K562 (cell line): ENCODE results near the gene AIFM3. TPM values are rescaled to one million over a fixed set of nuclear protein-coding genes. Genes with fewer than 3 reads are reported as not detected.

Source experiments
- BCOR ChIP-seq: fragments of 450-650 bp; IDR thresholded peaks from 2 replicates; pipeline ENCODE4 v1.6.1; 2016
- BRCA1 ChIP-seq, 2 experiments: fragments of 450-650 bp in 1 of 2; sonication (generic) in 1 of 2; formaldehyde crosslinking in 1 of 2; IDR thresholded peaks; 2 replicates each; pipeline versions ENCODE4 v1.5.0 to v1.6.1; 2017 to 2020; ENCODE audit warnings: mild to moderate bottlenecking in 1 of 2, missing genetic modification reagents in 1 of 2
- CEBPB ChIP-seq: fragments of 450-650 bp; IDR thresholded peaks from 2 replicates; pipeline ENCODE4 v1.6.1; 2016; ENCODE audit warnings: missing genetic modification characterization, missing compliant biosample characterization
- DIDO1 ChIP-seq: fragments of 450-650 bp; IDR thresholded peaks from 2 replicates; pipeline ENCODE4 v1.6.1; 2016; ENCODE audit warnings: low read depth, missing biosample characterization, missing genetic modification characterization
- ELF4 ChIP-seq: fragments of 450-650 bp; formaldehyde crosslinking; IDR thresholded peaks from 2 replicates; pipeline ENCODE4 v1.4.0; 2022; ENCODE audit warnings: missing genetic modification characterization
- ERF ChIP-seq: fragments of 450-650 bp; formaldehyde crosslinking; IDR thresholded peaks from 2 replicates; pipeline ENCODE4 v1.4.0; 2020; ENCODE audit warnings: mild to moderate bottlenecking, mixed read lengths
- FOXA1 ChIP-seq: fragments of 450-650 bp; IDR thresholded peaks from 2 replicates; pipeline ENCODE4 v1.6.1; 2016; ENCODE audit warnings: mild to moderate bottlenecking, borderline replicate concordance
- FOXK1 ChIP-seq: sonication (generic); formaldehyde crosslinking; IDR thresholded peaks from 2 replicates; pipeline ENCODE4 v1.8.0; 2022; ENCODE audit warnings: missing genetic modification reagents, mild to moderate bottlenecking, borderline replicate concordance
- HOXB6 ChIP-seq: fragments of 250-450 bp; sonication (Bioruptor Pico); IDR thresholded peaks from 2 replicates; pipeline ENCODE4 v1.5.1; 2022; ENCODE audit warnings: mild to moderate bottlenecking, borderline replicate concordance
- KAT8 ChIP-seq: fragments of 450-650 bp; IDR thresholded peaks from 2 replicates; pipeline ENCODE4 v1.6.1; 2016; ENCODE audit warnings: low read depth, mild to moderate bottlenecking
- MAX ChIP-seq: sonication (generic); formaldehyde crosslinking; IDR thresholded peaks from 2 replicates; pipeline ENCODE4 v1.9.0; 2022; ENCODE audit warnings: mild to moderate bottlenecking, missing genetic modification reagents
- MCM2 ChIP-seq: fragments of 450-650 bp; IDR thresholded peaks from 2 replicates; pipeline ENCODE4 v1.6.1; 2017; ENCODE audit warnings: low read depth, mild to moderate bottlenecking
- MEF2A ChIP-seq: IDR thresholded peaks from 2 replicates; pipeline ENCODE4 v1.6.1; 2011; ENCODE audit warnings: low read depth, mild to moderate bottlenecking, low read length, moderate library complexity; ENCODE audit not compliant: control insufficient read depth
- NCOA1 ChIP-seq: fragments of 450-650 bp; IDR thresholded peaks from 2 replicates; pipeline ENCODE4 v1.6.1; 2016; ENCODE audit warnings: low read depth
- NCOA4 ChIP-seq: fragments of 450-650 bp; IDR thresholded peaks from 2 replicates; pipeline ENCODE4 v1.6.1; 2018; ENCODE audit warnings: mild to moderate bottlenecking; ENCODE audit not compliant: partially characterized antibody
- NCOR1 ChIP-seq: fragments of 450-650 bp; IDR thresholded peaks from 2 replicates; pipeline ENCODE4 v1.6.1; 2016; ENCODE audit warnings: mild to moderate bottlenecking, moderate library complexity
- SMAD3 ChIP-seq: fragments of 450-650 bp; formaldehyde crosslinking; conservative IDR thresholded peaks from 2 replicates; pipeline ENCODE4 v1.4.0; 2020; ENCODE audit warnings: mild to moderate bottlenecking
- STAT5B ChIP-seq: fragments of 250-450 bp; sonication (Bioruptor Pico); IDR thresholded peaks from 2 replicates; pipeline ENCODE4 v1.8.0; 2021; ENCODE audit warnings: mild to moderate bottlenecking, inconsistent platforms
- TCFL5 ChIP-seq: fragments of 250-450 bp; sonication (Bioruptor Pico); conservative IDR thresholded peaks from 2 replicates; pipeline ENCODE4 v1.6.1; 2021; ENCODE audit warnings: mild to moderate bottlenecking, moderate library complexity, matching md5 sums
- TEAD4 ChIP-seq, 2 experiments: sonication (generic) in 1 of 2; formaldehyde crosslinking in 1 of 2; IDR thresholded peaks; 2 replicates each; pipeline versions ENCODE4 v1.6.1 to v1.8.0; 2012 to 2022; ENCODE audit warnings: borderline replicate concordance in 1 of 2, inconsistent platforms in 1 of 2, low read length in 1 of 2, mild to moderate bottlenecking in 1 of 2, missing genetic modification reagents in 1 of 2
- polyA plus RNA-seq, 8 experiments: library from polyadenylated mRNA; depleted of rRNA in 4 of 8; stranded (reverse) in 5 of 8; unstranded in 3 of 8; fragments of >200 nt; fragmentation: Nextera tagmentation in 2 of 8; fragmentation: Illumina TruSeq in 1 of 8; extraction: Ambion mirVana in 2 of 8; extraction: Trizol in 1 of 8; gene quantifications; 2 replicates each; pipeline versions ENCODE4 v1.2.1 to v1.2.3, GENCODE V29; 2011 to 2014; ENCODE audit warnings: inconsistent platforms in 1 of 8, missing spikeins in 1 of 8
- total RNA-seq, 7 experiments: library from RNA; depleted of rRNA in 6 of 7; stranded (reverse); fragments of >200 nt in 6 of 7; fragmentation: Illumina TruSeq in 2 of 7; extraction: Trizol in 2 of 7; gene quantifications; 2 replicates each; pipeline versions ENCODE4 v1.2.1 to v1.2.3, GENCODE V29; 2011 to 2021; ENCODE audit warnings: low replicate concordance in 1 of 7
- TF ChIP-seq, protein P1 (sequence below): fragments of 450-650 bp; IDR thresholded peaks from 2 replicates; pipeline ENCODE4 v1.6.1; 2018; ENCODE audit warnings: mild to moderate bottlenecking, low read depth; ENCODE audit not compliant: partially characterized antibody
- TF ChIP-seq, protein P2 (sequence below): fragments of 250-450 bp; sonication (Bioruptor Pico); IDR thresholded peaks from 2 replicates; pipeline ENCODE4 v1.5.0; 2020; ENCODE audit warnings: mild to moderate bottlenecking, borderline replicate concordance
- TF ChIP-seq, protein P3 (sequence below): fragments of 250-450 bp; sonication (Bioruptor Pico); IDR thresholded peaks from 2 replicates; pipeline ENCODE4 v1.5.0; 2021; ENCODE audit warnings: mild to moderate bottlenecking, borderline replicate concordance

The AIFM3 gene
- total and polyA plus RNA-seq, 9 of the 15 experiments (the other 6 are each of a cell fraction or from before 2014, with no cell fraction given), result 0.03 to 0.20 (median 0.07) TPM; not detected in 1

DNA sequence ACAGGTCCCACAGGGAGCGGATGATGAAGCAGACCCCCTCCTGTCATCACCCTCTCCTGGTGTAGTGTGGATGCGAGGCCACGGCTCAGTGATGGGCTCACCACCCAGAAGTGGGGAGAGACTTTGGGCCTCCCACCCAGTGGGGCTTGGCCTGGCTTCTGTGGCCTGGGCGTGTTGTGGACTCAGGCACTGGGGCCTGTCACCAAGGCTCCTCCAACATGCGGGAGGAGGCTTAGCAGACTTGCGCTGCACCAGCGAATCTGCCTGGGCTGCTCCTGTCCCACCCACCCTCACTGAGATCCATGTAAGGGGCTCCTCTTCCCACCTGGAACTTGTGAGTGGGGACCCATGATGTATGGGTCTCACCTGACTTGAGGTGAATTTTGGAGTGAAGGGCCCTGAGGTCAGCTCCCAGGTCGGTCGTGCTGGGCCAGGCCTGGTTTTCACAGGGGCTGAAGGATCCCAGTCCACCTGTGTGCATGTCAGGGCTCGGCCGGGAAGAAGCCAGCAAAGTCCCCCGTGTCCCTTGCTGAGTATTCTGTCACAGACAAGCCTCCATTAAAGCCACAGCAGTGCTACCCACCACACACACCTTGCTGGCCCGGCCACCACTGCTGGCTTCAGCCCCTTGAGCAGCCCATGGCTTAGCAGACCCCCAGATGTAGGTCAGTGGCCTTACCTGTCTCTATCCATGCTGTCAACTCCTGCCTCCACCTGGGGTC lies 30.6 kb downstream of the AIFM3 start (continued):
- TF ChIP-seq CEBPB (tag) (no peak), FOXA1 (no peak), HOXB6 (CRISPR knock-in tag) (peak; percentile 88; the same call in 1 of the 2 replicates), MCM2 (no peak), SMAD3 (CRISPR knock-in tag) (0 out of 2 replicates have a peak, but pooled peaks have one; percentile 44), KAT8 (no peak), BCOR (no peak), MEF2A (no peak), DIDO1 (tag) (no peak), BRCA1 (IDR thresholded peaks at IDR 0.05) (no peak), BRCA1 (CRISPR knock-in tag; IDR thresholded peaks at IDR 0.05) (no peak), NCOA4 (no peak), ELF4 (no peak), ERF (CRISPR knock-in tag) (peak; percentile 75), MAX (CRISPR knock-in tag) (no peak), NCOR1 (no peak), NCOA1 (no peak), STAT5B (CRISPR knock-in tag) (no peak), FOXK1 (CRISPR knock-in tag) (no peak), TCFL5 (CRISPR knock-in tag) (0 out of 2 replicates have a peak, but pooled peaks have one; percentile 26), TEAD4 (IDR thresholded peaks at IDR 0.05; ENCODE audit: low read length) (no peak), TEAD4 (CRISPR knock-in tag; IDR thresholded peaks at IDR 0.05; ENCODE audit: borderline replicate concordance) (no peak)
- TF ChIP-seq, protein P1, sequence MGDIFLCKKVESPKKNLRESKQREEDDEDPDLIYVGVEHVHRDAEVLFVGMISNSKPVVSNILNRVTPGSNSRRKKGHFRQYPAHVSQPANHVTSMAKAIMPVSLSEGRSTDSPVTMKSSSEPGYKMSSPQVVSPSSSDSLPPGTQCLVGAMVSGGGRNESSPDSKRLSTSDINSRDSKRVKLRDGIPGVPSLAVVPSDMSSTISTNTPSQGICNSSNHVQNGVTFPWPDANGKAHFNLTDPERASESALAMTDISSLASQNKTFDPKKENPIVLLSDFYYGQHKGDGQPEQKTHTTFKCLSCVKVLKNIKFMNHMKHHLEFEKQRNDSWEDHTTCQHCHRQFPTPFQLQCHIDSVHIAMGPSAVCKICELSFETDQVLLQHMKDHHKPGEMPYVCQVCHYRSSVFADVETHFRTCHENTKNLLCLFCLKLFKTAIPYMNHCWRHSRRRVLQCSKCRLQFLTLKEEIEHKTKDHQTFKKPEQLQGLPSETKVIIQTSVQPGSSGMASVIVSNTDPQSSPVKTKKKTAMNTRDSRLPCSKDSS, result no peak
- TF ChIP-seq, protein P2, sequence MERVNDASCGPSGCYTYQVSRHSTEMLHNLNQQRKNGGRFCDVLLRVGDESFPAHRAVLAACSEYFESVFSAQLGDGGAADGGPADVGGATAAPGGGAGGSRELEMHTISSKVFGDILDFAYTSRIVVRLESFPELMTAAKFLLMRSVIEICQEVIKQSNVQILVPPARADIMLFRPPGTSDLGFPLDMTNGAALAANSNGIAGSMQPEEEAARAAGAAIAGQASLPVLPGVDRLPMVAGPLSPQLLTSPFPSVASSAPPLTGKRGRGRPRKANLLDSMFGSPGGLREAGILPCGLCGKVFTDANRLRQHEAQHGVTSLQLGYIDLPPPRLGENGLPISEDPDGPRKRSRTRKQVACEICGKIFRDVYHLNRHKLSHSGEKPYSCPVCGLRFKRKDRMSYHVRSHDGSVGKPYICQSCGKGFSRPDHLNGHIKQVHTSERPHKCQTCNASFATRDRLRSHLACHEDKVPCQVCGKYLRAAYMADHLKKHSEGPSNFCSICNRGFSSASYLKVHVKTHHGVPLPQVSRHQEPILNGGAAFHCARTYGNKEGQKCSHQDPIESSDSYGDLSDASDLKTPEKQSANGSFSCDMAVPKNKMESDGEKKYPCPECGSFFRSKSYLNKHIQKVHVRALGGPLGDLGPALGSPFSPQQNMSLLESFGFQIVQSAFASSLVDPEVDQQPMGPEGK (CRISPR knock-in tag), result no peak
- TF ChIP-seq, protein P3, sequence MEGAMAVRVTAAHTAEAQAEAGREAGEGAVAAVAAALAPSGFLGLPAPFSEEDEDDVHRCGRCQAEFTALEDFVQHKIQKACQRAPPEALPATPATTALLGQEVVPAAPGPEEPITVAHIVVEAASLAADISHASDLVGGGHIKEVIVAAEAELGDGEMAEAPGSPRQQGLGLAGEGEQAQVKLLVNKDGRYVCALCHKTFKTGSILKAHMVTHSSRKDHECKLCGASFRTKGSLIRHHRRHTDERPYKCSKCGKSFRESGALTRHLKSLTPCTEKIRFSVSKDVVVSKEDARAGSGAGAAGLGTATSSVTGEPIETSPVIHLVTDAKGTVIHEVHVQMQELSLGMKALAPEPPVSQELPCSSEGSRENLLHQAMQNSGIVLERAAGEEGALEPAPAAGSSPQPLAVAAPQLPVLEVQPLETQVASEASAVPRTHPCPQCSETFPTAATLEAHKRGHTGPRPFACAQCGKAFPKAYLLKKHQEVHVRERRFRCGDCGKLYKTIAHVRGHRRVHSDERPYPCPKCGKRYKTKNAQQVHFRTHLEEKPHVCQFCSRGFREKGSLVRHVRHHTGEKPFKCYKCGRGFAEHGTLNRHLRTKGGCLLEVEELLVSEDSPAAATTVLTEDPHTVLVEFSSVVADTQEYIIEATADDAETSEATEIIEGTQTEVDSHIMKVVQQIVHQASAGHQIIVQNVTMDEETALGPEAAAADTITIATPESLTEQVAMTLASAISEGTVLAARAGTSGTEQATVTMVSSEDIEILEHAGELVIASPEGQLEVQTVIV, result no peak
